Adipocyte (in vitro differentiated cells): ENCODE results near the gene STUM.
"Not testable (repeated sequence)": the region's sequence is repeated elsewhere in the genome, so short reads cannot be mapped to it uniquely, and the experiment has no call there.

Source experiments
- DNase-seq: peaks from one replicate; pipeline ENCODE4 v3.0.0-alpha.2; 2015; ENCODE audit warnings: low read depth
- H3K27me3 ChIP-seq: replicated peaks from 2 replicates; pipeline ENCODE4 v1.7.0; 2013; ENCODE audit warnings: mild to moderate bottlenecking, low read length, moderate library complexity; ENCODE audit not compliant: control insufficient read depth, insufficient read depth
- H3K36me3 ChIP-seq: 2 replicates; pipeline ENCODE4 v1.7.0; 2013; ENCODE audit warnings: low read length, mild to moderate bottlenecking, moderate library complexity; ENCODE audit not compliant: control insufficient read depth, insufficient read depth, severe bottlenecking
- H3K4me1 ChIP-seq: 2 replicates; pipeline ENCODE4 v1.7.0; 2013; ENCODE audit warnings: mild to moderate bottlenecking, low read length, moderate library complexity; ENCODE audit not compliant: control insufficient read depth, insufficient read depth
- H3K4me3 ChIP-seq: 2 replicates; pipeline ENCODE4 v1.7.0; 2013; ENCODE audit warnings: mild to moderate bottlenecking, low read length, moderate library complexity
- H3K9ac ChIP-seq: 2 replicates; pipeline ENCODE4 v1.7.0; 2013; ENCODE audit warnings: mild to moderate bottlenecking, low read length, moderate library complexity
- H3K9me3 ChIP-seq: 2 replicates; pipeline ENCODE4 v1.7.0; 2013; ENCODE audit warnings: mild to moderate bottlenecking, low read length, moderate library complexity; ENCODE audit not compliant: control insufficient read depth

The STUM gene

GRCh38 chr1:226548256-226549093 lies at the start of gene STUM:
Gene STUM (plus strand): TSS chr1:226548764. CDS start chr1:226548905, 141 bp downstream.
- Histone ChIP-seq H3K4me3 (peak within 1 kb of the TSS; percentile 72), H3K36me3 (no peaks in the 10 kb centered on the region), H3K27me3 (peaks cover 14% of the 10 kb centered on the region), H3K9ac (peak within 1 kb of the TSS; percentile 58), H3K4me1 (peaks cover 29% of the 10 kb centered on the region), H3K9me3 (no peaks in the 10 kb centered on the region)
- peak; percentile 71 for DNase-seq

GRCh38 chr1:226499699-226500098 lies 48.9 kb upstream of the STUM start:
- not testable (repeated sequence) for H3K36me3 ChIP-seq, H3K9me3 ChIP-seq, H3K9ac ChIP-seq, H3K4me3 ChIP-seq, H3K4me1 ChIP-seq, DNase-seq
- H3K27me3 ChIP-seq, result peaks cover 30% of the 10 kb centered on the region

GRCh38 chr1:226506021-226506420 lies 42.5 kb upstream of the STUM start:
- H3K4me3 ChIP-seq, result no peak overlapping the region
- no peaks in the 10 kb centered on the region for H3K4me1 ChIP-seq
- peaks cover 32% of the 10 kb centered on the region for H3K27me3 ChIP-seq
- no peaks in the 10 kb centered on the region for H3K9me3 ChIP-seq
- H3K9ac ChIP-seq, result no peak overlapping the region
- DNase-seq, result no peak
- H3K36me3 ChIP-seq, result no peaks in the 10 kb centered on the region

- Histone ChIP-seq H3K9me3 (no peaks in the 10 kb centered on the region), H3K27me3 (peaks cover 32% of the 10 kb centered on the region), H3K36me3 (no peaks in the 10 kb centered on the region), H3K4me1 (no peaks in the 10 kb centered on the region), H3K4me3 (no peak overlapping the region), H3K9ac (no peak overlapping the region)
- no peak for DNase-seq
These were observed 41.6 kb upstream of the STUM start for GRCh38 chr1:226506921-226507320.

- Histone ChIP-seq H3K27me3 (peaks cover 27% of the 10 kb centered on the region), H3K36me3 (no peaks in the 10 kb centered on the region), H3K9ac (no peak overlapping the region), H3K4me1 (no peaks in the 10 kb centered on the region), H3K9me3 (no peaks in the 10 kb centered on the region), H3K4me3 (no peak overlapping the region)
- DNase-seq, result no peak
These were observed 38.1 kb upstream of the STUM start for GRCh38 chr1:226510453-226510852.

GRCh38 chr1:226511296-226511695 lies 37.3 kb upstream of the STUM start:
- DNase-seq, result no peak
- H3K4me3 ChIP-seq, result no peak overlapping the region
- H3K27me3 ChIP-seq, result peaks cover 29% of the 10 kb centered on the region
- no peaks in the 10 kb centered on the region for H3K4me1 ChIP-seq
- no peaks in the 10 kb centered on the region for H3K9me3 ChIP-seq
- no peaks in the 10 kb centered on the region for H3K36me3 ChIP-seq
- H3K9ac ChIP-seq, result no peak overlapping the region

- no peak overlapping the region for H3K4me3 ChIP-seq
- no peaks in the 10 kb centered on the region for H3K36me3 ChIP-seq
- DNase-seq, result no peak
- no peak overlapping the region for H3K9ac ChIP-seq
- peaks cover 31% of the 10 kb centered on the region for H3K27me3 ChIP-seq
- no peaks in the 10 kb centered on the region for H3K9me3 ChIP-seq
- no peaks in the 10 kb centered on the region for H3K4me1 ChIP-seq
These were observed 36.4 kb upstream of the STUM start for GRCh38 chr1:226512076-226512728.

GRCh38 chr1:226518375-226518774 lies 30.2 kb upstream of the STUM start:
- Histone ChIP-seq H3K27me3 (peaks cover 70% of the 10 kb centered on the region), H3K9ac (no peak overlapping the region), H3K9me3 (no peaks in the 10 kb centered on the region), H3K4me3 (no peak overlapping the region), H3K36me3 (no peaks in the 10 kb centered on the region), H3K4me1 (no peaks in the 10 kb centered on the region)
- no peak for DNase-seq

- Histone ChIP-seq H3K4me3 (no peak overlapping the region), H3K9ac (no peak overlapping the region), H3K4me1 (no peaks in the 10 kb centered on the region), H3K36me3 (no peaks in the 10 kb centered on the region), H3K9me3 (peaks cover under 1% of the 10 kb centered on the region), H3K27me3 (peaks cover 74% of the 10 kb centered on the region)
- no peak for DNase-seq
These were observed 29.4 kb upstream of the STUM start for GRCh38 chr1:226519135-226519534.

- H3K9ac ChIP-seq, result no peak overlapping the region
- H3K9me3 ChIP-seq, result peaks cover 8% of the 10 kb centered on the region
- peaks cover 81% of the 10 kb centered on the region for H3K27me3 ChIP-seq
- no peaks in the 10 kb centered on the region for H3K36me3 ChIP-seq
- no peak for DNase-seq
- no peaks in the 10 kb centered on the region for H3K4me1 ChIP-seq
- H3K4me3 ChIP-seq, result no peak overlapping the region
These were observed 28.6 kb upstream of the STUM start for GRCh38 chr1:226519716-226520598.
